Skin of body (tissue), 2 donors: ENCODE results near the gene LRIG1. TPM values are rescaled to one million over a fixed set of nuclear protein-coding genes. Genes with fewer than 3 reads are reported as not detected.

Experiments
- DNase-seq: peaks from one replicate; lab custom pipeline; 2025; lab: John Stamatoyannopoulos, UW
- total RNA-seq: library from RNA; depleted of rRNA; stranded (reverse); fragments of >200 nt; gene quantifications from one replicate; pipeline ENCODE4 v1.2.3, GENCODE V29; 2014

The LRIG1 gene
- total RNA-seq, 1 donor from 2014 or later = 102 TPM

- no peak for DNase-seq
These were observed 4.2 kb upstream of the LRIG1 start for GRCh38 chr3:66504850-66505641.

- DNase-seq = no peak
These were observed 2.2 kb upstream of the LRIG1 start for GRCh38 chr3:66502981-66503380.

GRCh38 chr3:66502245-66502874 lies 1.5 kb upstream of the LRIG1 start:
- no peak for DNase-seq

- peak; percentile 59 for DNase-seq
These were observed 842 bp upstream of the LRIG1 start for GRCh38 chr3:66501483-66502244.

GRCh38 chr3:66499881-66500575 lies 794 bp downstream of the LRIG1 start:
- DNase-seq = no peak

GRCh38 chr3:66498687-66499621 lies 1.9 kb downstream of the LRIG1 start:
- peak; percentile 22 for DNase-seq

- no peak for DNase-seq
These were observed 2.7 kb downstream of the LRIG1 start for GRCh38 chr3:66497985-66498671.

GRCh38 chr3:66497288-66497984 lies 3.4 kb downstream of the LRIG1 start:
- no peak for DNase-seq

- no peak for DNase-seq
These were observed 4.1 kb downstream of the LRIG1 start for GRCh38 chr3:66496746-66497145.

GRCh38 chr3:66496301-66496700 lies 4.5 kb downstream of the LRIG1 start:
- no peak for DNase-seq

GRCh38 chr3:66495668-66496045 lies 5.2 kb downstream of the LRIG1 start:
- no peak for DNase-seq

GRCh38 chr3:66494959-66495667 lies 5.7 kb downstream of the LRIG1 start:
- DNase-seq = no peak

GRCh38 chr3:66493458-66494099 lies 7.2 kb downstream of the LRIG1 start:
- no peak for DNase-seq

- no peak for DNase-seq
These were observed 8.2 kb downstream of the LRIG1 start for GRCh38 chr3:66492672-66493071.

- DNase-seq = no peak
These were observed 8.8 kb downstream of the LRIG1 start for GRCh38 chr3:66492071-66492470.

- no peak for DNase-seq
These were observed 9.8 kb downstream of the LRIG1 start for GRCh38 chr3:66490984-66491383.

- no peak for DNase-seq
These were observed 10.6 kb downstream of the LRIG1 start for GRCh38 chr3:66490214-66490613.

GRCh38 chr3:66489581-66489980 lies 11.2 kb downstream of the LRIG1 start:
- DNase-seq = no peak
